OCI-LY1 (cell line): ENCODE results near the gene IL20RB.

Experiments used
- H2AFZ ChIP-seq: fragments of 200-600 bp; sonication (generic), shearing (Covaris generic); 2 replicates; pipeline ENCODE4 v1.6.0; 2014; ENCODE audit warnings: antibody characterized with exemption, mild to moderate bottlenecking, low read length
- H3F3A ChIP-seq: fragments of 200-600 bp; sonication (generic), shearing (Covaris generic); 2 replicates; pipeline ENCODE4 v1.6.0; 2014; ENCODE audit warnings: mild to moderate bottlenecking, antibody characterized with exemption, low read length, moderate library complexity; ENCODE audit not compliant: insufficient read depth
- H3K27ac ChIP-seq: fragments of 200-600 bp; sonication (generic); 2 replicates; pipeline ENCODE4 v1.5.1; 2014; ENCODE audit warnings: low read length, mixed run types, mild to moderate bottlenecking, low read depth; ENCODE audit not compliant: poor library complexity, severe bottlenecking
- H3K27me3 ChIP-seq: fragments of 200-600 bp; sonication (generic); 2 replicates; pipeline ENCODE4 v1.6.0; 2014; ENCODE audit warnings: antibody characterized with exemption, mild to moderate bottlenecking, low read length, moderate library complexity; ENCODE audit not compliant: insufficient read depth
- H3K36me3 ChIP-seq: fragments of 200-600 bp; sonication (generic); 2 replicates; pipeline ENCODE4 v1.6.1; 2014; ENCODE audit warnings: mild to moderate bottlenecking, antibody characterized with exemption, low read length, moderate library complexity, mixed read lengths; ENCODE audit not compliant: insufficient read depth
- H3K4me1 ChIP-seq: fragments of 200-600 bp; sonication (generic); 2 replicates; pipeline ENCODE4 v1.5.1; 2014; ENCODE audit warnings: mild to moderate bottlenecking, low read length, moderate library complexity; ENCODE audit not compliant: insufficient read depth, severe bottlenecking
- H3K4me2 ChIP-seq: fragments of 200-600 bp; sonication (generic), shearing (Covaris generic); 2 replicates; pipeline ENCODE4 v1.6.1; 2014; ENCODE audit warnings: low read length
- H3K4me3 ChIP-seq: fragments of 200-600 bp; sonication (generic); 2 replicates; pipeline ENCODE4 v1.5.1; 2014; ENCODE audit warnings: low read length, low read depth, mild to moderate bottlenecking, mixed read lengths; ENCODE audit not compliant: poor library complexity, severe bottlenecking
- H3K79me2 ChIP-seq: fragments of 200-600 bp; shearing (Covaris generic); 2 replicates; pipeline ENCODE4 v1.6.1; 2016; ENCODE audit warnings: mixed run types, low read length, mixed read lengths; ENCODE audit not compliant: insufficient read depth
- H3K9ac ChIP-seq: fragments of 200-600 bp; sonication (generic), shearing (Covaris generic); 2 replicates; pipeline ENCODE4 v1.6.1; 2014; ENCODE audit warnings: mild to moderate bottlenecking, low read length, mixed read lengths
- H3K9me2 ChIP-seq: fragments of 200-600 bp; sonication (generic), shearing (Covaris generic); 2 replicates; pipeline ENCODE4 v1.6.1; 2014; ENCODE audit warnings: low read depth, mild to moderate bottlenecking, low read length, mixed read lengths
- H3K9me3 ChIP-seq: fragments of 200-600 bp; shearing (Covaris generic); 2 replicates; pipeline ENCODE4 v1.6.1; 2014; ENCODE audit warnings: low read length, mixed read lengths
- H4K20me1 ChIP-seq: fragments of 200-600 bp; sonication (generic), shearing (Covaris generic); 2 replicates; pipeline ENCODE4 v1.6.0; 2016; ENCODE audit warnings: mild to moderate bottlenecking, low read length; ENCODE audit not compliant: insufficient read depth
- CTCF ChIP-seq: fragments of 200-600 bp; sonication (generic), shearing (Covaris generic); IDR thresholded peaks from 2 replicates; pipeline ENCODE4 v1.5.1; 2017; ENCODE audit warnings: mild to moderate bottlenecking, antibody characterized with exemption, low read length, moderate library complexity, mixed read lengths
- EZH2 ChIP-seq: fragments of 200-600 bp; sonication (generic), shearing (Covaris generic); IDR thresholded peaks from 2 replicates; pipeline ENCODE4 v1.8.0; 2017; ENCODE audit warnings: borderline replicate concordance, mixed run types, mild to moderate bottlenecking, antibody characterized with exemption, low read length, moderate library complexity, mixed read lengths

IL20RB gene

DNA sequence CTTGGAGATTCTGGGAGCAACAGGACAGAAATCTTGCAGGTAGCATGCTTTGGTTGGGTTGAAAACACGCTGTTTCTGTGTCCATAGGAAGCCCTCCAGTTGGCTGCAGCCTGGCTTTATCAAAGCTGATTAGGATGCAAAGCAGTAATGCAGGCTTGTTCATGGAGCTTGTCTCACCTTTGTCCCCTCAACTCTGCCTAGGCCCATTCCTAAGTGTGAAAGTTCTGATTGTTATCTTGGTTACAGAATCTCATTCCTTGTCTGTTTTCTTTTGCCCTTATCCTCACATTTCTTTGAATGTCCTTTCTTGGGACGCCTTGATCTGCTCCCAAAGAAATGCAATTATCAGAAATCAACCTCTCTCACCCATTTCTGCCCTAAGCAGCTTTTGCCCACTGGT, 83.5 kb downstream of the IL20RB start:
- Histone ChIP-seq H3K9me2 (no peaks in the 10 kb centered on the region), H2AFZ (no peak overlapping the region), H3K4me1 (no peaks in the 10 kb centered on the region), H3F3A (no peaks in the 10 kb centered on the region), H3K79me2 (no peaks in the 10 kb centered on the region), H3K9ac (no peak overlapping the region), H3K36me3 (no peaks in the 10 kb centered on the region), H3K27ac (no peak overlapping the region), H4K20me1 (no peaks in the 10 kb centered on the region), H3K4me3 (no peak overlapping the region), H3K9me3 (no peaks in the 10 kb centered on the region), H3K27me3 (no peaks in the 10 kb centered on the region), H3K4me2 (no peak overlapping the region)
- TF ChIP-seq CTCF (no peak), EZH2 (no peak)

DNA sequence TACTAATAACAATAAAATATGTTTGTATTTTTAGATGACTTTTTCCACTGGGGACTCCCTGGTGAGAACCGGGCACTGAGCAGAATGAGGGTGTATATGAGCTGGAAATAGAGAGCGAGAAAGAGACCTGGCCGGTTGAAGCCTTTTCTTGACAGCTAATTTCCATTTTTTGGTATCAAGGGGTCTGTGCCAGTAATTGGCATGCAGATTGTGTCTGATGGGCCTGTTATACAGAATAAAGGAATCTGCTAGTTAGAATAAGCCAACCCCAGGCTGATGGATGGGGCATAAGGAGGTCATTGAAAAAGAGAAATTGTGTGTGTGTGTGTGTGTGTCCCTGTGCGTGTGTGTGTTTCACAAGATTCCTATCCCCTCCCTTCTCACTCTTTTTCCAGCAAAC, 83.9 kb downstream of the IL20RB start:
- Histone ChIP-seq H4K20me1 (no peaks in the 10 kb centered on the region), H3K27me3 (no peaks in the 10 kb centered on the region), H3K27ac (no peak overlapping the region), H3K4me1 (no peaks in the 10 kb centered on the region), H3K9me3 (no peaks in the 10 kb centered on the region), H3K79me2 (no peaks in the 10 kb centered on the region), H3K9me2 (no peaks in the 10 kb centered on the region), H3K4me2 (no peak overlapping the region), H3K4me3 (no peak overlapping the region), H3F3A (no peaks in the 10 kb centered on the region), H2AFZ (no peak overlapping the region), H3K36me3 (no peaks in the 10 kb centered on the region), H3K9ac (no peak overlapping the region)
- TF ChIP-seq CTCF (no peak), EZH2 (no peak)

- no peaks in the 10 kb centered on the region for H3K9me3 ChIP-seq
- no peaks in the 10 kb centered on the region for H3K79me2 ChIP-seq
- H3K4me3 ChIP-seq, result no peak overlapping the region
- H3K4me2 ChIP-seq, result no peak overlapping the region
- H3K9ac ChIP-seq, result no peak overlapping the region
- H3K36me3 ChIP-seq, result no peaks in the 10 kb centered on the region
- H3K9me2 ChIP-seq, result no peaks in the 10 kb centered on the region
- no peak overlapping the region for H3K27ac ChIP-seq
- no peaks in the 10 kb centered on the region for H3K27me3 ChIP-seq
- H3F3A ChIP-seq, result no peaks in the 10 kb centered on the region
- no peaks in the 10 kb centered on the region for H4K20me1 ChIP-seq
- H2AFZ ChIP-seq, result no peak overlapping the region
- no peaks in the 10 kb centered on the region for H3K4me1 ChIP-seq
- no peak for TF ChIP-seq CTCF
- TF ChIP-seq EZH2, result no peak
Measured at GRCh38 chr3:137046747-137047146, 89.0 kb downstream of the IL20RB start.
